ENCODE data around the gene TRPC6.
A peak's percentile ranks its signal among the peaks of the same experiment; 100 is the strongest.
"Not testable (repeated sequence)": the region's sequence is repeated elsewhere in the genome, so short reads cannot be mapped to it uniquely, and the experiment has no call there.

TRPC6 gene

DNA sequence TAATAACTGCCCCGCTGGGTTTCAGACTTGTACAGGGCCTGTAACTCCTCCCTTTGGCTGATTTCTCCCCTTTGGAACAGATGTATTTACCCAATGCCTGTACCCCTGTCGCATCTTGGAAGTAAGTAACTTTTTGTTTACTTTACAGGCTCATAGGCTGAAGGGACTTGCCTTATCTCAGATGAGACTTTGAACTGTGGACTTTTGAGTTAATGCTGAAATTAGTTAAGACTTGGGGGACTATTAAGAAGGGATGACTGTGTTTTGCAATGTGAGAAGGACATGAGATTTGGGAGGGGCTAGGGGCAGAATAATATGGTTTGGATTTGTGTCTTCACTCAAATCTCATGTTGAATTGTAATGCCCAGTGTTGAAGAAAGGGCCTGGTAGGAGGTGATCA is 62.0 kb downstream of the TRPC6 start:
- DNase-seq (ENCODE audit: low spot score) = no peak

DNA sequence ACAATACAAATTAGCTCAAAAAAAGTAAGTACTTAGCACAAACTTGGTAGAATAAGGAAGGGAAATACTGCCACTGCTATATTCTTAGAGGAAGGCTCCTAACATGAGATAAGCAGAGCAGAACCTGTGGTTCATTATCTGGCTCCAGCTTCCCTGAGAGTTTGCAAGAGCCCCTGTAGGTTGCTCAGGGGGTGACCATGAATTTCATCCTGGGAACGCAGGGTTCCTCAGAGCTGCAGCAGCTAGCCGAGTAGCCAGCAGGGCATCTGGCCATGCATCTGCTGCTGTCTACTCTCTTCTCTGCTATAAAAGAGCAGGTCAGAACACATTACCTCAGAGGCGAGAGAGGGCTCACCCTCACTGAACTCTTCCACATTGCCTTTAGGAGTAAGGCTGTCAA is 67.3 kb downstream of the TRPC6 start:
- no peak for DNase-seq (ENCODE audit: low spot score)

DNA sequence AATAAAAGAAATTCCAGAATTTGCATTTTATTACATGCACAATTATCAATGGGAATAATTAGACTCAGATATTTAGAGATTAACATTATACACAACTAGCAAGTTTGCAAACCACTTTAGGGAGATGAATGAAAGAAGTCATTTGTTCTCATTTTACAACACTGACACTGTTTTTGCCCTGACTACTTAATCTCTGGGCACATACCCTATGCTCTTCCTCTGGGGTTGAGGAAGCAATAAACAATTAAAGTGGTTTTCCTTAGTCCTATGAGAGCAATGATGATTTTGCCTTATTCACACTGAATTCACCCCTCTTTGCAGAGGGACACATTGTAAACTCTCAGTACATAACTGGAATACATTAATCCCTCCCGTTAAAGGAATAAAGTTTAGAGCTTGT is 72.7 kb downstream of the TRPC6 start:
- no peak for DNase-seq (ENCODE audit: low spot score)

DNA sequence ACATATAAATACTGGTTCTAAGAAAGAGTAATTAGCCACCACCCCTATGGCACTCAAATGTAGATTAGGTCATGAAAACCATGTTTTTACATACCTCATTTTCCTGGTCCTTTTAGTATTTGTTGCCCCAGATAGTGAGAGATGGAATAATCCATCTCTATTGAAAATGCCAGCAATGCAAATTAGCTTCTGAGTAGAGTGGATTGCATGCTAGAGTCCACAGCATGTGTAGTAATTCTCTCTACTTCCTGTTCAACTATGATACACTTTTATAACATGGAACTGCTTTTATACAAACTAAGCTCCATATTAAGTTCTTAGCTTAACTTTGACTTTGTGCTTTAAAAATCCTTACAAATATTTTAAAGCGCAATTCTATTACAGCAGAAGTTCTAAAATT is 73.2 kb downstream of the TRPC6 start:
- DNase-seq (ENCODE audit: low spot score) = no peak

DNA sequence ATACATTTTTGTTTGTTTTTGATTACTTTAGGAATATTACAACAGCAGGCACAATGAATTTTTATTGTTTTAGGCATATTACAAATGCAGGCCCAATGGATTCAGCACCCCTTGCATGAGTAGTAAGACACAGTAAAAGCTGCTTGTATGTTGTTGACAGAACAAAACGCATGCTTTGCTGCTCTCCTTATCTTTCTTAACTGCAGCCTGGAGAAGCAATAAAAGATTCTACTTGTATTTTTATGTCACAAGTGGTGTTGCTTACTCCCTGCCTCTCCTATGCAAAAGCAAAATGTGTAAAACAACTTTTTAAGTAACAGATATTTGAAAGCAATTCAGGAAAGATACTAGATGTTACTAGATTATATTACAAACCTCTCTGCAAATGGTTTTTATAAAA is 73.9 kb downstream of the TRPC6 start:
- DNase-seq (ENCODE audit: low spot score) = no peak

DNA sequence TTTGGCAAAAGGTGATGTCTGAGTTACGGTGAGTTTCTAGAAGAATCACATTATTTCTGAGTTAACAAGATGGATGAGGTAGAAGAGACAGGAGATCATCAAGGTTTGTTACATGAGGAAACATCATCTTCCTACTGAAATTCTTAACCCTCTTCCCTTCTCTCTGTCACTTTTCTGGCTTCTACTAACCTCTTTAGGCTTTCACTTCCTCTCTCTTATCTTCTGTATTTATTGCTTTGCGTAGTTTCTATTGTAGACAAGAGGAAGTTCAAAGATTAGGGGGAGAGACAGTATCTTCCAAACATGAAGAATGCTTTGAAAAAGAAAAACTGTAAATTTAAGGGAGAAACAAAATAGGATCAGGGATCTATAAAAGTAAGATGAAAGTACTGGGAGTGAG is 75.4 kb downstream of the TRPC6 start:
- no peak for DNase-seq (ENCODE audit: low spot score)

DNA sequence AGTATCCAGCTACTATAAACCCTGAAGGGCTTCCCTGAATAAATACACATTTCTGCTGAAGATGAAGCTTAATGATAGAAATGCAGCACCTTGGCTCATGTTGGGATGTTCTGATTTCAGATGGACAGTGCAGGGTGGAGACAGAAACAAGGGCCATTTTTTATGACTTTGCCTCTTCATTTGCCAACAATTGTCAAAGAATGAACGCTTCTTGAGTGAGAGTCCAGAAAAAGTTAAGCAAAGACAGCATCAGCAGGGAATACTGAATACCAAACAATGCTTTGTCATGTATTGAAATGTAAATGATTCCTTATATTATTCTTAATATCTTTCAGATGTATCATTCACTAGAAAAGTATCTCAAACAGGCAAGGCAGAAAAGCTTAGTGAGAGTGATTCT is 84.9 kb downstream of the TRPC6 start:
- no peak for DNase-seq (ENCODE audit: low spot score)

DNA sequence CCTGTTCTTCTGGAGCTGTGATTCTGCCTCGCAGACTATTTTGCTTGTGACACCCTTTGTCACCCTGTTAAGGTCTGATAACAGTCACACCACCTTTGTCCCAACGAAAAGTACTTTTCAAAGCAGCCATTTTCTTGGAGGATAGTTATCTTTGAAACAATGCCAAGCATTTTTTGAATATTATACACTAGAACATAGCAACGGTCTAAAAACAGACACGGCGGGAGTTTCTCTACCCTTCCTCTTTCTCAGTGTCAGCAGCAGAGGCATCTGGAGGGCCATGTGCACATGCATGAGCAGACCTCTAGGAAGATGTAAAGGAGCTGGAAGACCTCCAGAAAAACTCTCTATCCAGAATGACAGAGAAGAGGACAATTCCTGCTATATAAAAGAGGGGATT is 86.5 kb downstream of the TRPC6 start:
- no peak for DNase-seq (ENCODE audit: low spot score)

DNA sequence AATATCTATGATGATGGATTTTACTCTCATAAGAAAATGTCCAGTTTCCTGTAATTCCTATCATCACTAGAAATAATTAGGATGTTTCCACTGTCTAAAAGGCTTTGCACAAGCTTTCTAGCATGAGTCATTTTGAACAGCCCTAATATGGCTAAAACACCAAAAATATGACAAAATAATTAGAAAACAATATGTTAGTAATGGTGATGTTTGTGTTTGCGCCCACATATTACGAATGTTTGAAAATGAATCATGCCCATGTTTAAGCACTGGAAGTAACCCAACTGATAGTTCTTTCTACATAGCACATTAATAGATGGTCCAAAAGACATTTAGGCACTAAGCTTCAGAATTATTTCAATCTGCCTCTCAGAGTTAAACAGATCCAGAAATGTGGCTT is 96.0 kb downstream of the TRPC6 start:
- DNase-seq (ENCODE audit: low spot score) = no peak

DNA sequence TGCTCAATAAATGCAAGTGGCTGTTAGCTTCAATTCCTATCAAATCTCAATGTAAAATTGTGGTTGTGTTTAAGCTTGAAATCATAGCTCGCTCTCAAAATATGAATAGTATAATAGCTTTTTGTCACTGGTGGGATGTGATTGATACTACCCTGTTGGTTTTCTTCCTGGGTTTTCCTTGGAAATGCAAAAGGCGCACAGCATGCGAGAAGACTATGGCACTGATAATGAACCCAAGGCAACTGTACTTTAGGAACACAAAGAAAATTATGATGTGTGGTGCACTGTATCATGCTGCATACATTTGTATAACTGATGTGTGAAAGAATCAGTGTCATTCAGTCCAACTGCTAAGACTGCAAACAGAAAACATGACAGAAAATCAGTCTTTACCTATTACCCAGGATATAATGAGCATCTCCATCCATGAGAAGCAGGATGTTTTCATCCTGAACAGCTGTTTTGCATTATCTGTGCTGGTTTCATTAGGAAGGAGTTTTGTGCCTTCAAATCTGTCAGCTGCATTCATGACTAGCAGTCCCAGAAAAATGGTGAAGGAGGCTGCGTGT is 101.2 kb downstream of the TRPC6 start:
- DNase-seq (ENCODE audit: low spot score) = no peak

DNA sequence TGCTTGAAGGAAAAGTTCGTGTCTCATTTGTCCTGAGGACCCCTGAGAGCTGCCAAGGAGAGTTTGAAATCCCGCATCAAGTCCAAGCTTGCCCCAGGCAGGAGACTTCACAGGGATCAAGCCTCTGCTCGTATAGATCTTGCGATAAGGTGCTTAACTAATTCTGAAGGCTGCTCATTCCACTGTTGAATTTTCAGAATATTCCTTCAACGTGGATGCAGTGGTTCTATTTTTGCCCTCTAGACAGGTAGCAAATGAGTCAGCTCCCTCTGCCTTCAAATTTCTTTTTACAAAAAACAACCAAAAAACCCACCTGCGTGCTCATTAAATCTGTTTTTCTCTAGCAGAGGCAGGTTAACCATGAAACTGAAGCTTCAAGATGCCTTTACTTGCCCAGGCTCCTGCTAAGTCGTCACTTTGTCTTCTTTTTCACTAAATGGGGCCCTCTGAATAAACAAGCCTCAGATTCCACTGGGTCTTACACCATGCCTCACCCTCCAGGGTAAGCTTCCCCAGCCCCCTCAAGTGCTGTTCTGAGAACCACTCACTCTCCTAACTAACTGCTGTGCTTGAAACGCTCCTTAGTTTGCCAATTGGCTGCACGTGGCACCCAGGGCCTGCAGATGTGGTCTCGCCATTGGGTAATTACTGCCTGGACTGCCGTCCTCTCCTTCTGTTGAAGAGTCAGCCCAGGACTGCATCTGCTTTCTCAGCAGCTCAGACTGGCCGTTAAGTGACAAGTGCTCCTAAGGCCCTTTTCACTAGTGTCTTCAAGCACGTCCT is 105.0 kb downstream of the TRPC6 start:
- DNase-seq (ENCODE audit: low spot score) = no peak

DNA sequence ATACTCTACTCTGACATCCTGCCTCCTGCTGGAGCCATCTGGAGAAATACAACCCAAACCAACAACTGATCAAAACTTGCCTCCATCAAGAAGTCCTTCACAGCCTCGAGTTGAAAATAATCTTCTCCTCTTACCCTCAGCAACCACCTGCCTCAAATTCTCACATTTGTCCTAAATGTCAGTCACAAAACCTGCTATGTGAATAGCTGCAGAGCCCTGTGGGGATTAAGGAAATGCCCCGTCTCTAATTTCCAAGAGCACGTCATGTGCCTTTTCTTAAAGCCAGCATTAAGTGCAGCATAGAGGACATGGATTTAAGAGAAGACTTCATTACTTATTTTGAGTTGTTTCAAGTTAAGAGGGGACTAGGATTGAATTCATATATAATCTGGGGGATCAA is 105.9 kb downstream of the TRPC6 start:
- DNase-seq (ENCODE audit: low spot score) = no peak

DNA sequence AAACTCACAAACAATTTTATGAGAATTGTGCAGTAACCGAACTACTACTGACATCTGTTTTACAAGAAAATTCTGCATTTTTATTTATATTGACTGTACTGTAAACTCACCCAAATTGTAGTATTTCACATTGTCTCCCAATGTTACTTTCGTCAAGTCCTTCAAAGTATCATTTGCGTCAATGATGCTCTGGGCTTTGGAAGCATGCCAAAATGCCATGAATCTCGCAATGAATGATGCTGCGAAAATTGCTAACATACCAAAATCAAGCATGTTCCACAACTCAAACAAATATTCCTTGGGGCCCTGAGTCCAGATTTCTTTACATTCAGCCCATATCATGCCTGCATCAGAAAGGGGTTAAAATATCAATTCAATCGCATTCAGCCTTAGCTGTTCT is 107.6 kb downstream of the TRPC6 start:
- DNase-seq (ENCODE audit: low spot score) = no peak

DNA sequence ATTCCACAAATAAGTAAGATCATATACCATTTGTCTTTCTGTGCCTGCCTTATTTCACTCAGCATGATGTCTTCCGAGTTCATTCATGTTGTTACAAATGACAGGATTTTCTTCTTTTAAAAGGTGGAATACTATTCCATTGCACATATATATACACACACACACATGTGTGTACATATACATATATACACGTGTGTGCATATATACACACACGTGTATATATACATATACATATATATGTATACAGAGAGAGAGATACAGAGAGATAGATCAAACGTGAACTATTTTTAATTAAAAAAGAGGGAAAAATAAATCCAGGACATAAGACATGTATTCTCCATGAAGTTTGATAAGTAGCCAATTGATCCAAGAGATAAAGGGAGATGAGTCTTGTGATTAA is 108.1 kb downstream of the TRPC6 start:
- no peak for DNase-seq (ENCODE audit: low spot score)

DNA sequence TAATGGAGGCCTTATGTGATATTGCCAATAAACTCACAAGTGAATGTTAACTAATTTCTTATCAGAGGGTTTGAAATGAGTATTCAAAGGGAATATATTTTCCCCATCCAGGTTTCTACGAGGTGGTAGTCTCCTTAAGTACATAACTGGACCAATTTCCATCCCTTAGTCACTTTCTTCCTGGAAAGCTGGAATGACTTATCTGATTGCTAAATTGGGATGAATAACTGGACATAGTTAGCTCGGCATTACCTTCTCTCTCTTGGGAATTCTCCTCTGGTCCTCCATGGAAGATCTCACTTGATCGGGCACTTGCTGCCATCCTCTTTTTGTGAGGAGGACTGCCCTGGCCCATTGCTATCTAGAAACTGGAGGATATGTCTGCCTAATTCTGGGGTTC is 109.1 kb downstream of the TRPC6 start:
- no peak for DNase-seq (ENCODE audit: low spot score)

DNA sequence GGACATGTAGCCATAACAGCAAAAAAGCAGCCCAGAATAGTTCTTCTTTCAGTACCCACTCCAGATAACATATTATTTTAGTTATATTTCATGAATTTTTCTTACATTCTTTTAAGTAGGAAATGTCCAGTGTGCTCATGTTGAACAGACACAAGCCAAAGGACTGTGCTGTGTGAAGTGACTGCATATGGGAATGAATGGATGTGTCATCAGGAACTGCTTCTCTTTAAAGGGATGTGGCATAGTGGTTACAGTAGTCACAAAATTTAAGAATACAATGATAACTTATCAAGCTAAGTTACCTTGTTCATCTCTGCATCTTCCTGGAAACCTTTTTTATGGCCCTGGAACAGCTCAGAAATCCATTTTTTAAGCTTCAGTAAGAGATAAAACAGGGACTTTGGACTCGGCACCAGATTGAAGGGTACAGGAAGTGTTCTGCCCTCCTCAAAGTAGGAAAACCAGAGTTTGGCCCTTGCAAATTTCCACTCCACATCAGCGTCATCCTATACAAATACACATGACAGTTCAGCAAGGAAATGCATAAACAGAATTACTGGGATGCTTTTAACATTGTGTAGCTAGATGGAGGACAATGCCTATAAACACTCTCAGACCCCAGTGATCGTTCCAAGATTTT is 112.8 kb downstream of the TRPC6 start:
- no peak for DNase-seq (ENCODE audit: low spot score)

DNA sequence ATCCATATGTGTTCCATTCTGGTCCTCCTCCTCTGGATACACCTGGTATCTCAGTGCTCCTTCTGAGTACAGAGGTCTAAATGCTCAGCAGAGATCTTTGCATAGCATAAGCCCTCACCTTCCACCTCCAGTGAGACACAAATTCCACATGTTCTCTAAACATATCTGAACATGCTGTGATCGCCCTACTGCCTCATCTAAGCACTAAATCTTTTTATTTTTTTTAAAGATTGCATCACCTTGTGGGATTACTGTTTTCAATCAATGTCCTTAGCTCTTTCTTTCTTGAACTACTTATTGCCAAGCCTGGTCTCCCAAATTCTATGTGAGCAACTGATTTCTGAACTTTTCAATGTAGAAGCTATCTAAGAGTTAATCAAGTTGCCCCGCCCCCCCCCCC is 113.4 kb downstream of the TRPC6 start:
- DNase-seq (ENCODE audit: low spot score) = no peak

DNA sequence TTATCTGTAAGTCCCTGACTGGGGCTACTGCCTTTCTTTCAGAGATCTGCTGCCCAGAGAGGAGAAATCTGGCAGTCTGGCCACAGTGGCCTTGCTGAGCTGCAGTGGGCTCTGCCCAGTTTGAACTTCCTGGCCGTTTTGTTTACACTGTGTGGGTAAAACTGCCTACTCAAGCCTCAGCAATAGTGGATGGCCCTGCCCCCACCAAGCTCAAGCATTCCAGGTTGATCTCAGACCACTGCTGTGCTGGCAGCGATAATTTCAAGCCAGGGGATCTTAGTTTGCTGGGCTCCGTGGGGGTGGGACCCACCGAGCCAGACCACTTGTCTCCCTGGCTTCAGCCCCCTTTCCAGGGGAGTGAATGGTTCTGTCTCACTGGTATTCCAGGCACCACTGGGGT is 117.5 kb downstream of the TRPC6 start:
- DNase-seq (ENCODE audit: low spot score) = no peak

DNA sequence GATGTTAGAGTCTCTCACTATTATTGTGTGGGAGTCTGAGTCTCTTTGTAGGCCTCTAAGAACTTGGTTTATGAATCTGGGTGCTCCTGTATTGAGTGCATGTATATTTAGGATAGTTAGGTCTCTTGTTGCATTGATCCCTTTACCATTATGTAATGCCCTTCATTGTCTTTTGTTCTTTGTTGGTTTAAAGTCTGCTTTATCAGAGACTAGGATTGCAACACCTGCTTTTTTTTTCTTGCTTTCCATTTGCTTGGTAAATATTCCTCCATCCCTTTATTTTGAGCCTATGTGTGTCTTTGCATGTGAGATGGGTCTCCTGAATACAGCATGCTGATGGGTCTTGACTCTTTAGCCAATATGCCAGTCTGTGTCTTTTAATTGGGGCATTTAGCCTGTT is 119.4 kb downstream of the TRPC6 start:
- not testable (repeated sequence) for DNase-seq (ENCODE audit: low spot score)

DNA sequence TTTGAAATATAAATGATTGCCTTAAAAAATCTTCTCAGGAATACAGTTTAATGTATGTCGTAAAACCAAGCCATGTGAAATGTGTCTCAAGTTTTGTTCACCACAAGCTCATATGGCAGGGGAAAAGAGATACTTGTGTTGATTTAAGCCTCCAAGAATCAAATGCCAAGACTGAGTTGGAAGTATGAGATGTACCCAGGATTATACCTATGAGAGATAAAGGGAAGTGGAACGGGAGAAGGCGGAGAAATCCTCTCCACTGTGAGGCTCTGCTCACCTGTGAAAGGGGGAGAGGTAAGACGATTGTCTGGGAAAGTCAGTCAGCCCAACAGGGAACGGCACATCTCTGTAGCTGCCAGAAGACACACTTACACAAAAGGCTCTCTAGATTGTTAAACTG is 124.8 kb downstream of the TRPC6 start:
- no peak for DNase-seq (ENCODE audit: low spot score)

DNA sequence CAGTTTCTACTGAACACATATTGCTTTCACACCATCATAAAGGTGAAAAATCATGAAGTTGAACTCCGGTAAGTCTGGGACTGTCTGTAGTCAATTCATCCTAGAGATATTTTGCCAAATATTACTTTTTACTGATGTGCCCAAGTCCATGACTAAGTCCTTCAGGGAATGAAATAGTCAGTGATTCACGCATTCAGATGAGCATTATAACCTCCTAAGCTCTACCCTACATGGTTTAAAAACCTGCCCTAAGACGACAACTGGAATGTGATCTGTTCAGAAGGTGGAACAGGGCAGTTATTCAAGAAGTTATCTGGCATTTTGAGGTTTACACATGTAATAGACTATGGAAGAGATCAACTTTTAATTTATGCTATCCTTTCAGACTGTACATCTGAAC is 125.6 kb downstream of the TRPC6 start:
- peak; percentile 19 for DNase-seq (ENCODE audit: low spot score)

DNA sequence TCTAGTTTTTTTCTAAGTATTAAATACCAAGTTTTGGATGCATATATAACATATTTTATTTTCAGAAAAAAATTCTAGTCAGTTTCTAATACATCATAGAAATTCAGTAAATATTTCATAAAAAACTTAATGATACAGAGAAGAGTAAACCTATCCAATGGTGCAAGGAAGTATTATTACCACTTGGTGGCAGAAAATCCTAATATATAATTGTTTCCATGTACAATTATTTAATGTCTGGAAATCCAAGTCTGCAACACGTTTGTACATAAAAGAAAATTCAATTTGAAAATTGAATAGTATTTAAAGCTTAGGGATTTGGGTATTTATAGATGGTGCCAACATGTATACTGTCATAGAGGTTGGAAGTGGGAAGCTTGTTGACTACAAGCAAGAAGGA is 127.0 kb downstream of the TRPC6 start:
- no peak for DNase-seq (ENCODE audit: low spot score)

DNA sequence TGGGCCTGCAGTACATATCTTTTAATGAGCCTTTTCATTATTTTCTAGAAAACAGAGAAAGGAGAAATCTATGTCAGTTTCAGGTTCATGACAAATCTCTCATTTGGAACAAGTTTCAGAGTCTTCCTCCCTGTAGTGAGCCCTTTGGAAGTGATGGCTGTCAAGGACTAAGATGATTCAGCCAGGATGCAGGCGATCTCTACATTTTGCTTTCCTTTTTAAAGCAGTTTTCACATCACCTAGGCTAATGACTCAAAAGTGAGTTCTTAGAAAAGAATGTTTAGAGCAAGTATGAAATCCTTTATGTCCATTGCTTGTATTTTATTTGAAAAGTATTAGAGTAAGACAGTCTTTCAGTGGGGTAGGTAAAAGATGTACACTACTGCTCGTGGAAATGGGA is 130.1 kb downstream of the TRPC6 start:
- DNase-seq (ENCODE audit: low spot score) = no peak

Measured in COLO829 (cell line).